Measurements from ENCODE around the gene UBE2E1. TPM values are rescaled to one million over a fixed set of nuclear protein-coding genes. Genes with fewer than 3 reads are reported as not detected.

The UBE2E1 gene
- total and polyA plus RNA-seq, 2 experiments from 2014 or later = 39.9 to 120 TPM

GRCh38 chr3:23926246-23926645 lies 120.5 kb downstream of the UBE2E1 start:
- DNase-seq (ENCODE audit: low spot score) = no peak
- Histone ChIP-seq H3F3A (replicated peaks; ENCODE audit: low read depth) (no peaks in the 10 kb centered on the region), H3K9me2 (ENCODE audit: insufficient read depth) (no peaks in the 10 kb centered on the region), H3K4me1 (ENCODE audit: insufficient read depth) (peaks cover 4% of the 10 kb centered on the region; the same call in 1 of the 2 replicates), H3K36me3 (ENCODE audit: insufficient read depth) (no peaks in the 10 kb centered on the region), H3K79me2 (replicated peaks; ENCODE audit: insufficient read depth) (no peaks in the 10 kb centered on the region), H3K4me2 (no peak overlapping the region), H3K4me3 (no peak overlapping the region), H2AFZ (no peak overlapping the region), H4K20me1 (replicated peaks; ENCODE audit: insufficient read depth) (no peaks in the 10 kb centered on the region), H3K27ac (ENCODE audit: low read depth) (no peak overlapping the region), H3K27me3 (ENCODE audit: insufficient read depth) (no peaks in the 10 kb centered on the region)
- Mint-ChIP-seq H3K27me3 (ENCODE audit: insufficient read depth, low read depth, poor library complexity) (peaks cover 13% of the 10 kb centered on the region), H3K9me3 (no peaks in the 10 kb centered on the region), H3K36me3 (ENCODE audit: low read depth) (peaks cover 5% of the 10 kb centered on the region; the same call in 2 of the 3 replicates), H3K4me3 (no peak overlapping the region), H3K4me1 (peaks cover 8% of the 10 kb centered on the region), H3K27ac (no peak overlapping the region)
- TF ChIP-seq CREB1 (CRISPR knock-in tag; IDR thresholded peaks at IDR 0.05; ENCODE audit: low read depth) = no peak
- TF ChIP-seq ZNF462 (CRISPR knock-in tag; IDR thresholded peaks at IDR 0.05) = no peak
- TF ChIP-seq EZH2phosphoT487 (IDR thresholded peaks at IDR 0.05; ENCODE audit: unreplicated experiment) = no peak
- TF ChIP-seq EZH2 (IDR thresholded peaks at IDR 0.05; ENCODE audit: low read depth, unreplicated experiment) = no peak
- no peak for TF ChIP-seq STAT1 (IDR thresholded peaks at IDR 0.05; ENCODE audit: unreplicated experiment)
- TF ChIP-seq NANOG (IDR thresholded peaks at IDR 0.05; ENCODE audit: borderline replicate concordance) = no peak
- no peak for TF ChIP-seq ZNF114 (CRISPR knock-in tag; IDR thresholded peaks at IDR 0.05)
- TF ChIP-seq POLR2AphosphoS5 (IDR thresholded peaks at IDR 0.05; ENCODE audit: low read depth) = no peak
- no peak for TF ChIP-seq ETS1 (IDR thresholded peaks at IDR 0.05)
- no peak for ATAC-seq

Data from GM23338 (cell line).